GM19238 (cell line): ENCODE measurements around the gene TAF11L4.
"Not testable (repeated sequence)": the region's sequence is repeated elsewhere in the genome, so short reads cannot be mapped to it uniquely, and the experiment has no call there.

Source experiments
- DNase-seq: peaks from one replicate; pipeline ENCODE4 v3.0.0; 2011; ENCODE audit warnings: low spot score; ENCODE audit not compliant: insufficient read length

The TAF11L4 gene

GRCh38 chr5:17521501-17521900 lies at the start of gene TAF11L4:
TSS of gene TAF11L4 (plus strand) at chr5:17521801.
- not testable (repeated sequence) for DNase-seq

DNA sequence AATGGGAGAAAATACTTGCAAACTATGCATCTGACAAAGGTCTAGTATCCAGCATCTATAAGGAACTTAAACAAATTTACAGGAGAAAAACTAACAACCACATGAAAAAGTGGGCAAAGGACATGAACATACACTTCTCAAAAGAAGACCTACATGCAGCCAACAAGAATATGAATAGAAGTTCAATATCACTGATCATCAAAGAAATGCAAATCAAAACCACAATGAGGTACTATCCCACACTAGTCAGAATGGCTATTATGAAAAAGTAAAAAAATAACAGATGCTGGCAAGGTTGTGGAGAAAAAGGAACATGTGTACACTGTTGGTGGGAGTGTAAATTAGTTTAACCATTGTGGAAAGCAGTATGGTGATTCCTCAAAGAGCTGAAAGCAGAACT lies 46.5 kb upstream of the TAF11L4 start:
- not testable (repeated sequence) for DNase-seq

- DNase-seq = no peak
These were observed 44.6 kb upstream of the TAF11L4 start for GRCh38 chr5:17477043-17477442.

DNA sequence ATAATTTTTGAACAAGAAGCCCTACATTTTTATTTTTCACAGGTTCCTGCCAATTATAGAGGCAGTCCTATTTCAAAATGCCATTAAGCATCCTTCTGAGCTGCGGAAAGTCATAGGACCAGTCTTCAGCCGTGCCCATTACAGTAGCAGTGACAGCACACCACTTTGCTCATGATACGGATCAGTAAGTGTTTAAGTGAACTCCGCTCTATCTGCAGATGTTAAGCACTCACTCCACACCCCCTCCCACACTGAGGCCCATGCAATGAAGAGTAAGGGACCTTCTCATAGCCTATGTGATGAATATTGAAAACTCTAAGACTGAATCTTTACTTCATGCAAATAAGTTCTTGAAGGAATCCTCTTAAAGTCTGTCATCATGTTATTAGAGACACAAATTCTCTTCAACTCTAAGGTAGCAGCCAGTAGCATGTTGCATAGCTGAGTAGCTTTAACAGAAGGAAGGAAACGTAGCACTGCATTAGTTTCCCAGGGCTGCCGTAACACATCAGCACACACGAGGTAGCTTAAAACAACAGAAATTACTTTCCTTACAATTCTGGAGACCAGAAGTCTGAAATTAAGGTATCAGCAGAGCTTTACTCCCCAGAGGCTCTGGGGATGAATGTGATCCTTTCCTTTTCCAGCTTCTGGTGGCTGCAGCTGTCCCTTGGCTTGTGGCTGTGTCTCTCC lies 43.9 kb upstream of the TAF11L4 start:
- no peak for DNase-seq

- no peak for DNase-seq
These were observed 40.2 kb upstream of the TAF11L4 start for GRCh38 chr5:17481378-17481777.

GRCh38 chr5:17482790-17483189 lies 38.8 kb upstream of the TAF11L4 start:
- DNase-seq = no peak

DNA sequence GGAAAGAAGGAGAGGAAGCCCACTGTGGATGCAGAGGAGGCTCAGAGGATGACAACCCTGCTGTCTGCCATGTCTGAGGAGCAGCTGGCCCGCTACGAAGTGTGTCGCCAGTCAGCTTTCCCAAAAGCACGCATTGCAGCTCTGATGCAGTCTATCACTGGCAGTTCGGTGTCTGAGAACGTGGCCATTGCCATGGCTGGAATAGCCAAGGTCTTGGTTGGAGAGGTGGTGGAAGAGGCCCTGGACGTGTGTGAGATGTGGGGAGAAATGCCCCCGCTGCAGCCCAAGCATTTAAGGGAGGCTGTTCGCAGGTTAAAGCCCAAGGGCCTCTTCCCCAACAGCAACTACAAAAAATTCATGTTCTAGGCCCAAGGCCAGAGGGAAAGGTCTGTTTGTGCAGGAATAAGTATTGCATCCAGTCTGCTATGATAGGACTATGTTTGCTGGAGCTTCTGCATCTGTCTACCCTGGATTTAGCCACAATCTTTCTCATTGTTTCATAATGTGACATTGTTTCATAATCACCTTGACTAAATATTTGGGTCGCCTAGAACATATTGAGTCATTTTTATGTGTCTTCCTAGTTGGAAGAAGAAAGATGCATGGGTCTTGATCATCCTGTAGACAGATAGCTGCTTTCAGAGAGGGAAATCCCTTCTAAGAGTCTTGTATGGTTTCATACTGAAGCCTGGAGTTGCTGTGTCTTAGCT lies 35.0 kb upstream of the TAF11L4 start:
- not testable (repeated sequence) for DNase-seq

DNA sequence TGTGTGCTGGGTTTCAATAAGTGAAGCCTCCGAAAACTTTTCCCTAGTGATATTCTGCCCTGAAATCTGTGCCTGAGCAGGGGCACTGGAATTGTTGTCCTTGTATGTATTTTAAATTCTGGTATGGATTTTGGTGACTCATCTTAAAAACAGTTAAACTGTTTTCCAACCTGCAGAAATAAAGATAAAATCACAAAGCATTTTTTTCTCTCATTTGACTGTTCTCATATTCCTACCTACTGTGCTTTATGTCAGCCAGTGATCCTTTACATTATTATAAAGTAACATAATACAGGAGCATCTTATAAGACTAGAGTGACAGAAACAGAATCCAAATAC lies 34.5 kb upstream of the TAF11L4 start:
- no peak for DNase-seq

DNA sequence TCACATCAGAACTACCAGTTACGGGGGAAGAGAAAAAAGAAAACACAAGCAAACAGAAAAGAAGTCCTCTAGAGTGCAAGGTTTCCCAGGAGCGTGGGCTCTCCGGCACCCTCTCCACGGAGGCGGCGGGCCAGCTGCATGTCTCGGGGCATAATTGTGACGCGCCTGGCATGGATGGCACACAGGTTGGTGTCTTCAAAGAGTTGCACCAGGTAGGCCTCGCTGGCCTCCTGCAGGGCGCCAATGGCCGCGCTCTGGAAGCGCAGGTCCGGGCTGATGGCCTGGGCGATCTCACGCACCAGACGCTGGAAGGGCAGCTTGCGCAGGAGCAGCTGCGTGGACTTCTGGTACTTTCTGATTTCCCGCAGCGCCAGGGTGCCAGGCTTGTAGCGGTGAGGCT lies 30.3 kb upstream of the TAF11L4 start:
- DNase-seq = not testable (repeated sequence)

DNA sequence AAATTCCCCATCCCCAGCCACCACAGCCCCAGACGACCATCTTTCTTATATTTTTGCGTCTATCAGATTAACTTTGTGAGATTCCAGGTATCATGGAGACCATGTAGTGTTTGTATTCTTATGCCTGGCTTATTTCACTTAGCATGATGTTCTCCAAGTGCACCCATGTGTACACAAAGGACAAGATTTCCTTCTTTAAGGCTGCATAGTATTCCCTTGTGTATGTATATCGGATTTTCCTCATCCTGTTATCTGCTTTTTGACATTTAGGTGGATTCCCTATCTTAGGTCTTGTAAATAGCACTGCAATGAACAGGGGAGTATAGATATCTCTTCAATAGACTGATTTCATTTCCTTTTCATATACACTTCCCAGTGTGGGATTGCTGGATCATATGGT lies 28.8 kb upstream of the TAF11L4 start:
- no peak for DNase-seq

DNA sequence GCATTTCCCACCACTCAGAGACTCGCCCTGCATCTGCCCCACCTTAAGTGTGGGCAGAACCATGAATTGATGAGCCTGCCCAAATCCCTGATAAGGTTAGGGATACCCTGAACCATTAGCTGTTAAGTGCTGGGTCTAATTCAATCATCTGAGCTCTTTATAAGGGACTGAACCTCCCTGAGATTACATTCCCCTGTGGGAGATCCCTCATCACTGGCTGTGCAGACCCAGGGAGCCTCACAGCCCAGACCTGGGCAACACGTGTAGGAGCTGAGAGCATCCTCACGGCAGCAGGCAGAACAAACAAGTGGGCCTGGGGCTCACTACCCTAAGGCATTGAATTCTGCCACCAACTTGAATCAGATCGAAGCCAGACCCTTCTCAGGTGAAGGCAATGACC lies 24.2 kb upstream of the TAF11L4 start:
- no peak for DNase-seq

GRCh38 chr5:17497931-17498330 lies 23.7 kb upstream of the TAF11L4 start, which contains the start of gene TAF11L2:
TSS of gene TAF11L2 (plus strand) at chr5:17498231.
- DNase-seq = not testable (repeated sequence)

DNA sequence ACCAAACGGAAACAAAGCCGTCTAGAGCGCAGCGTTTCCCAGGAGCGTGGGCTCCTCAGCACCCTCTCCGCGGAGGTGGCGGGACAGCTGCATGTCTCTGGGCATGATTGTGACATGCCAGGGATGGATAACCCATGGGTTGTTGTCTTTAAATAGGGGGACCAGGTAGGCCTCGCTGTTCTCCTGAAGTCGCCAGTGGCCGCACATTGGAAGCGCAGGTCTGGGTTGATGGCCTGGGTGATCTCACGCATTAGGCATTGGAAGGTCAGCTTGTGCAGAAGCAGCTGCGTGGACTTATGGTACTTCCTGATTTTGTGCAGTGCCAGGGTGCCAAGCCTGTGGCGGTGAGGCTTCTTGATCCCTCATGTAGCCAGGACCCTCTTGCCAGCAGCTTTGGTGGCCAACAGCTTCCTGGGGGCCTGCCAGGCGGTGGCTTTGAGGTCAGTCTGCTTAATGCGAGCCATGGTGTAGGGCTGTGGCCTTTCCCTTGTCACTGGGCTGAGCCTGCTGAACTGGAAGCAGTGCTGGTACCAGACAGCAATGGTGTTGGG lies 9.8 kb upstream of the TAF11L4 start:
- no peak for DNase-seq

DNA sequence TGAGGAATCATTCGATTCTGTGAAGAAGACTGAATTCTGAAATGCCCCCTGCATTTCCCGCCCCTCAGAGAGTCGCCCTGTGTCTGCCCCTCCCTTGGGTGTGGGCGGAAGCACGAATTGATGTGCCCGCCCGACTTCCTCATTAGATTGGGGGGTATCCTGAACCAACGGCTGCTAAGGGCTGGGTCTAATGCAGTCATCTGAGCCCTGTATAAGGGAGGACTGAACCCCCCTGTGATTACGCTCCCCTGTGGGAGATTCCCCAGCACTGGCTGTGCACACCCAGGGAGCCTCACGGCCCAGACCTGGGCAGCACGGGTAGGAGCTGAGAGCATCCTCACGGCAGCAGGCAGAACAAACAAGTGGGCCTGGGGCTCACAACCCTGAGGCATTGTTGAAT lies 4.1 kb upstream of the TAF11L4 start:
- not testable (repeated sequence) for DNase-seq

DNA sequence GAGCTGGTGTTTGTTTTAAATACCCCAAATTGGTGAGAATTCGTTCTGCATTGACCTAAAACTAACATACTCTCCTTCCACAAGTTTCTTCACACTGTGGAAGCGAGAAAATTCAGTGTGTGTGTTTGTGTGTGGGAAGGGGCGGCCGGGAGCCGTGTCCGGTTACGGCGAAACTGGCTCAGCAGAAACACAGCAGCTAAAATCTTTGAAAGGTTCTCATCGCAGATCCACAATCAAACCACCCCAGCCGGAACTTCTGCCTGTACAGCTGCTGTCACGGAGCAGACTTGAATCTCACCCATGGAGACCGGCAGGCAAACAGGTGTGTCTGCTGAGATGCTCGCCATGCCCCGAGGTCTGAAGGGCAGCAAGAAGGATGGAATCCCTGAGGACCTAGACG lies 3.5 kb upstream of the TAF11L4 start, which contains the start of gene TAF11L3:
TSS of gene TAF11L3 (plus strand) at position 301 of the 400 bp plus-strand sequence.
- not testable (repeated sequence) for DNase-seq

GRCh38 chr5:17519508-17519907 lies 2.1 kb upstream of the TAF11L4 start:
- not testable (repeated sequence) for DNase-seq

GRCh38 chr5:17524935-17525334 lies 3.3 kb downstream of the TAF11L4 start, which contains the start of gene TAF11L5:
TSS of gene TAF11L5 (plus strand) at chr5:17525235.
- not testable (repeated sequence) for DNase-seq

GRCh38 chr5:17526504-17526903 lies 4.9 kb downstream of the TAF11L4 start:
- not testable (repeated sequence) for DNase-seq

DNA sequence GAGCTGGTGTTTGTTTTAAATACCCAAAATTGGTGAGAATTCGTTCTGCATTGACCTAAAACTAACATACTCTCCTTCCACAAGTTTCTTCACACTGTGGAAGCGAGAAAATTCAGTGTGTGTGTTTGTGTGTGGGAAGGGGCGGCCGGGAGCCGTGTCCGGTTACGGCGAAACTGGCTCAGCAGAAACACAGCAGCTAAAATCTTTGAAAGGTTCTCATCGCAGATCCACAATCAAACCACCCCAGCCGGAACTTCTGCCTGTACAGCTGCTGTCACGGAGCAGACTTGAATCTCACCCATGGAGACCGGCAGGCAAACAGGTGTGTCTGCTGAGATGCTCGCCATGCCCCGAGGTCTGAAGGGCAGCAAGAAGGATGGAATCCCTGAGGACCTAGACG lies 6.8 kb downstream of the TAF11L4 start, which contains the start of gene TAF11L6:
TSS of gene TAF11L6 (plus strand) at position 301 of the 400 bp plus-strand sequence.
- not testable (repeated sequence) for DNase-seq
